Stimulated activated CD4-positive, alpha-beta T cell treated with anti-CD3 and anti-CD28 coated beads, Interleukin-12 subunit alpha, Interleukin-12 subunit beta, amount 100 ng/mL, for 48 hours (primary cell): Measurements from ENCODE around the gene JAG2.

Experiments used
- DNase-seq, 3 donors: peaks; one replicate each; pipeline ENCODE4 v3.0.0-alpha.2; 2020; ENCODE audit warnings: low read depth in 2 of 3, low spot score in 1 of 3

Gene JAG2

DNA sequence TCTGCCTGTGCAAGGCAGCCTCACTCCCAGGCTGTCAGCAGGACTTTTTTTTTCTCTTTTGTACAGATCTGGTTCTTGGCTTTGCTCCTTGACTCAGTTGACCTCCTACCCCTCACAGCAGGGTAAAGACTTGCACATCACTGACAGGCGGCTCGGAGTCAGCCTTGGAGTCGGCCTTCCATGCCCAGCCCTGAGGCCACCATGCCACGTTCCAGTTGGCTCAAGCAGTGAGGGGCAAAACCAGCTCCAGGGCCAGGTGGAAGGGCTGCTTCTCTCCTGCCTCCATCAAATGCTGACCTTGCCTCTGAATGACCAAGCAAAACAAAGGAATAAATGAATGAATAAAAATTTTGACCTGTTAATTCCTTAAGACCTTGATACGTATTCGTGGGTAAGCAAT is 27.6 kb downstream of the JAG2 start:
- no peak for DNase-seq

DNA sequence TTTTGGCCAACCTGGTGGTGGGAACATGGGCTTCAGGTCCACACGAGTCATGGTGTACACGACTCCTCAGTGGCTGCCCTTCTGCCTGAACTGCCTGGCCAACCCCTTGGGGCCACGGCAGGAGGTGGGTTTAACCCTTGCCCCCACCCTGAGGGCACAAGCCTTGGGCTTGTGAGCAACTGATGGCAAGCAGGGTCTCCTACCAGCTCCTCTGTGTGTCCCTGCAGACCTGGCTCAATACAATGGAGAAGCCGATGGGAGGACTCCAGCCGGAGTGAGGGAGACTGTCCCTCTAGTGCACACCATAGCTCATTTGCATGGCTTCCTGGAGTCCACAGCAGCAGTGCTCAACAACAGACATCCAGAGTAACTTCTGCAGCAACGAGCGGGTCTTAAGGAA is 28.0 kb downstream of the JAG2 start:
- DNase-seq, result no peak

DNA sequence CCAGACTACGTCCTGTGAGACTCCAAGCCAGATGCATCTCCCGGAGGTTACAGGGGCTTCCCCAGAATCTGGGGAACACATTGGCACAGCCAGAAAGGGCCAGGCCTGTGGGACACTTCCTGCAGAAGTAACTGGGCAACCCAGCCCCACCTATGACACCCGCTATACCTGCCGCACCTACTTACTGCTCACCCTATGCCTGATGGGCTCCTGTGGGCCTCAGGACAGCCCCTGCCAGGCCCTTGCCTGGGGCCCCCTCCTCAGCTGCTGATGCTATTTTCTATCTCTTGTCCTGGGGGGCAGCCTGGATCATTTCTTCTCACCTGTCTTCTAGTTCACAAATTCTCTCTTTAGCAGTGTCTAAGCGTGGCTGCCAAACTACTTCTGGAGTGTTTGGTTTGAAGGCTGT is 28.7 kb downstream of the JAG2 start:
- DNase-seq, result no peak

DNA sequence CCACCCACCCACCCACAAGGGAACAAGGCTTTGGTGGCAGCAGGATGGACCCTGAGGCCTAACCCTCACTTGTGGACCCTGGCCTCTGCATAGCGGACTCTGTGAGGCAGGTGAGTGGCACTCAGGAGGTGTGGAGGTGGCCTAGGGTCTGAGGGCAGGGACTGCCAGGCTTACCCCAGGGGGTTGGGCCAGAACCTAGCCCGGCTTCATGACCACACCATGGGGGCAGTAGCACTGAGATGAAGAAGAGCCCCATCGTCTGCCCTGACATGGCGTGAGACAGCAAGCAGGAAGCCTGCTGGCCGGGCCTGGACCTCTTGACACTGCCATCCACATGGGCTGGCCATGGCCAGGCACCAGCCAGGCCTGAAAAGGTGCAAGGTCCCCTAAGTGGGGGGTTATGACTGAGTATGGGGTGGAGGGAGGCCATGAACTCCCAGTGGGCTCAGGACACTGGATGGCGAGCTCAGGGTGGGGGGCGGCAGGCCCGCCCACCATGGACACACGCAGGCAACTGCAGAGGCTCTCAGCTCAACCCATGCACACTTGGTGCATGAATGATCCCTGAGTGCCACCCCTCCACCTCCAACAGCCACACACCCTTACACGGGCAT is 29.3 kb downstream of the JAG2 start:
- no peak for DNase-seq

DNA sequence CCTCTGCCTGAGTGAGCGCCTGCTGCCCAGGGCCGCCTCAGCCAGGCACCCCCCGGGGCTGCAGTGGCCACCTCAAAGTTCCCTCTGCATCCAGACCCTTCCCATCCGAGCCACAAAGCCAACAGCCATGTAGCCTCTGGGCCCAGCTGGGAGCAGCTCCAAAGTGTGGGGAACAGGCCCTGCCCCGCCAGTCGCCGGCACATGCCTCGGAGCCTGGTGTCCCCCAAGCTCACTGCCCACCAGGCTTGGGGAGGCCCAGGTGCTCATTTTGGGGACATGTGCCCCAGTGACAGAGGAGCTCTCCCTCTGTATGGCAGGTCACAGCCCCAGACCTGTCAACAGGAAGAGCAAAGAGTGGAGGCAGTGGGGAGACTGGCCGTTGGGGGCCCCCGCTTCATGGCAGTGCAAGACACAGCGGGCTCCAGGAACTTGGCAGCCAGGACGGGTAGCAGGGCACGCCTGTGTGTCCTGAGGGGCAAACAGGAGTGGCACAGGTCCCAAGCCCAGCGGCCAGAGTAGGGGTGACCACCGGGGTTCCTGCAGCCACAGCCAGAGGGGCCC is 29.9 kb downstream of the JAG2 start:
- no peak for DNase-seq

DNA sequence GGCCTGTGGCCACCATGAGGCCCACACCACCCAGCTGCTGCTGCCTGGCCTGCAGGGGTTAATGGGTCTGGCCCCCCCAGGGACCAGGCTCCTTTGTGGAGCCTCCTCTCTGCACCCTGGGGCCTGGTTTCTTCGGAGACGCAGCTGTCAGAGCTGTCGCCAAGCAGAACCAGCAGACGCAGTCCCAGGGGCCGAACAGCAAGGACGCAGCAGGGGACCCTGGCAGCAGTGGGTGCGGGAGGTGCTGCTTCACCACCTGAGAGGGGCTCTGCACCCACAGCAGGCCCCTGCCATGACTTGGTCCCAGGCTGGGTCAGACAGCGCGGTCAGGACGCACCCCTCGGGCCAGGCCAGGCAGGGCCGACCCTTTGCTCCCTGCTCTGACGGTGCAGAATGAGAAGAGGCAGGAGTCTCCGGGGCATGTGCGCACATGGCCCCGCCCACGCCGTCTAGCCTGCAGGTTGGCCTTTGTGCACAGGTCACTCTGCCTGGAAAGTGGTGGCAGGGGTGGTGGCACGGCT is 30.5 kb downstream of the JAG2 start:
- no peak for DNase-seq

DNA sequence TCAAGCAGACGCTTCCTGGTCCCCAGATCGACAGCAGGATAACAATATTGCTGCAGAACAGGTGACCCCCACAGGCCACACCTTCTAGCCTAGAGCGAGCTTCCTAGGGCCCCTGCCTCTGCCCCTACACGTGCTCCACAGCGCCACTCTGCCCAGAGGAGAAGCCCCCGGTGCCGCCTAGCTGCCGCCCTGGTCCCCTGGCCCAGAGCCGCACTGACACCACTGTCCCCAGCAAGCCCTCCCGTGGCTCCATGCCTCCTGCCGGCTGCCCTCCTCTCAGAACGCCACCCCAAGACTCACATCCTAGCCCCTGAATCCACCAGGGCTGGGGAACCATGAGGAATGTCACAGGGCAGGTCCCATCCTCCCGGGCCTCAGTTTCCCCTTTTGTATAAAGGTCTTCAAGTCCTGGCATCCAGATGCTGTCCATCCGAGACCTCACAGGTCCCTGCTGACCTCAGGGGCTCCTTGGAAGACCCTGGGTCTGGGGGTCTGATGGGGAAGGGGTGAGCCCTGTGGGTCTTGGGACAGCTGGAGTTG is 31.0 kb downstream of the JAG2 start:
- DNase-seq, result no peak

DNA sequence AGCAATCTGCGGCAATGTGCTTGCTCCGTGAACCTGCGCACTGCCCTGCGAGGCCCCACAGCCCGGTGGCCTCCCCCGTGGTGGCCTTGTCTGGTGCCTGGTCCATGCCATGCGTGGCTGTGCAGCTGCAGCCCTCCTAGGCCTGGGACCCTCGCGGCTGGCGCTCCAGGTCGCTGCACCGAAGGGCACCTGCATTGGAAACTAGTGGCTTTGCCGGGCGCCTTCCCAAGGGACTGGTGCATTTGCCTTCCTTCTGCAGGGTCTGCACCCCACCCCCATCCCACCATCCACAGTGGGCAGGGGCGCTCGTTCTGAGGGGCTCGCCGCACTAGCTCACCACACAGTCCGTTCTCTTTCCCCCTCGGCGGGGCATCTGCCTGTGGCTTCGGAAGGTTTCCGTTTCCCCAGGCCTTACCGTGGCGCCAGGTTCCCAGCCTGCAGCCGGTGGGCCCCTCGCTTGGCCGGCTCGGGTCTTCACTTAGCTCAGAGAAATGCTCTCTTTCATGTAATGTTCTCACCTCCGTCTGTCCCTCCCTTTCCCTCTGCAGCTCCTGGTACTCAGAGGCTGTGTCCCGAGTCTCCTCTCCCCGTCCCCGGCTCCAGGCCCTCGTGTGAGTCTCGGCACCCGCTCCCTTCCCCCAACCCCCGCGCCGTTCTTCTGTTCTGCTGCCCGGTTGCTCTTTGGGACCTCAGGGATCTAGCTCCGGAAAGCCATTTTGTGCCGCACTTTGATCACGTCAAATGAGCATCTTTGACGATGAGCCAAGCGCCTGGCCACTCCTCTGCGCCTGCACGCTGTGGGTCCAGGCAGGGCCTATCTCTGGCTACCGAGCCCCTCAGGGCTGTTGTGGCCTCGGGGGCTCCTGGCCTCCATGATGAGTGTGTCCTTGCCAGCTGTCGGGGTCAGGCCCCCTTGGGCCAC is 31.9 kb downstream of the JAG2 start:
- no peak for DNase-seq

DNA sequence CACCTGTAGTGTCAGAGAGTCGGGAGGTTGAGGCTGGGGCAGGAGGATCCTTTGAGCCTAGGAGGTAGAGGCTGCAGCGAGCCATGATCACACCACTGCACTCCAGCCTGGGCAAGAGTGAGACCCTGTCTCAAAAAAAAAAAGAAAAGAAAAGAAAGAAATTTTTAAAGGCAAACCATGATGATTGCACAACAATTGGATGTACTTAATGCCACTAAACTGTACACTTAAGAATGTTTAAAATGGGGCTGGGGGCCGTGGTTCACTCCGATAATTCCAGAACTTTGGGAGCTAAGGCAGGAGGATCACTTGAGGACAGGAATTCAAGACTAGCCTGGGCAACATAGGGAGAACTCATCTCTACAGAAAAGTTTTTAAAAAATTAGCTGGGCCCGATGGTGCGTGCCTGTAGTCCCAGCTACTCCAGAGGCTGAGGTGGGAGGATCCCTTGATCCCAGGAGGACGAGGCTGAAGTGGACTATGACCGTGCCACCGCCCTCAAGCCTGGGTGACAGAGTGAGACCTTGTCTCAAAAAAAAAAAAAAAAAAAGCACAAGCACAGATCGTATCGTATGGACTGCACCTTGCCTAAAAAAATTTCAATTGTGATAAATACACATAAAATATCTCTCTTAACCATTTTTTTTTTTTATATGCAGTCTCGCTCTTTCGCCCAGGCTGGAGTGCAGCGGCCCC is 32.7 kb downstream of the JAG2 start:
- DNase-seq, result no peak

DNA sequence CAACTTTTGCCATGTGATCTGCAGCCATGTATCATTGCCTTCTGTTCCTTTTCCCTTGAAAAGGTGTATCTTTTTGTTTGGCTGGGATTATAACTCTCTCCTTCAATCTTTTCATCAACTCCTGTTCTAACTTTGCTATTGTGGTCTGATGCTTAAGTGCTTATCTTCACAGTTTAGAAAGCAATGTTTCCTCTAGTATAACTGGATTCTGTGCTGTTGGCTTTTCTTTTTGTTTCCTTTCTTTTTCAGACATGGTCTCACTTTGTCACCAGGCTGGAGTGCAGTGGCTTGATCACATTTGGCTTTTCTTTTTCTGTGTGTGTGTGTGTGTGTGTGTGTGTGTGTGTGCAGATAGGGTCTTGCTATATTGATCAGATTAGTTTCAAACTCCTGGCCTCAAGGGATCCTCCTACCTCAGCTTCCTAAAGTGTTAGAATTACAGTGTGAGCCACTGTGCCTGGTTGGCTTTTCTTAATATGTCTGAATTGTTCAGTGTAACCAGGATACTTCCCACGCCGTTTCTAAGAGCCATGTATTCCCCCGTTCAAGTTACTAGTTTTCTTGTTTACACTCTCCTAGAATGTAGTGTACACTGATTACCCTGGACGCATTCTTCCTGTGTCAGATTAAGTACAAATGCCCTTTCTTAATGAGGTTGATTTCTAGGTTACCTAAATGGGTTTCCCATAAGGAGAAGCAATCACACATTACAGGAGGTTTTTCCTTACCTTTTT is 35.5 kb downstream of the JAG2 start:
- DNase-seq, result no peak

DNA sequence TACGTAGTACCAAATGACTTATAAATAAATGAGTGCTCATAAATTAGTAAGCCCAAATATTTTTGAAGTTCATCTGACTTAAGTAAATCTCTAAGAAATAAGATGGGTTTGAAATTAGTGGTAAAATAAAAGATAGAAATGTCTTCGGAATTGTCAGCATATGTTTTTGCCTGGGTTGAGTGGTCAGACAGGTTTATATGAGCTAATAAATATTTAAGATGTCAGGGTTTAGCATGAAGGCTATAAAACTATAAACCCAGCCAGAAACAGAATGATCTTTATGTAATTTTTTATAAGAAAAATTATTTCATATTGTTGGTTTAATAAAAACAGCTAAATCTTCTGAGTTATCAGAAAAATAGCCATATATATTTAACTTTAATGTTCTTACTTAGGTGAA is 37.3 kb downstream of the JAG2 start:
- DNase-seq, result no peak

DNA sequence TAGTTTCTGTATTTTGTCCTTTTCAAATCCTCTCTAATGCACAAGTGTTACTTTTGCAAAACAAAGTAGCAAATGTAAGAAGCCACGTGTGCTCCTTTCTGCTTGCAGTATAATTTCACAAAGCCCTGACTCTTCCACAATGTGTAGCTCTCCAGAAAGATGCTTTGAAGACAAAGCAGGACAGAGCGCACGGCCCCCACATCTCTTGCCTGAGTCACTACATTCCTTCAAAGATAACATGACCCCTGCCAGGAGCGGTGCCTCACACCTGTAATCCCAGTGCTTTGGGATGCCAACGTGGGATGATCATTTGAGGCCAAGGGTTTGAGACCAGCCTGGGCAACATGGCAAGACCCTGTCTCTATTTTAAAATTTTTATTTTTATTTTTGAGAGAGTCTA is 40.5 kb downstream of the JAG2 start:
- DNase-seq, result no peak

DNA sequence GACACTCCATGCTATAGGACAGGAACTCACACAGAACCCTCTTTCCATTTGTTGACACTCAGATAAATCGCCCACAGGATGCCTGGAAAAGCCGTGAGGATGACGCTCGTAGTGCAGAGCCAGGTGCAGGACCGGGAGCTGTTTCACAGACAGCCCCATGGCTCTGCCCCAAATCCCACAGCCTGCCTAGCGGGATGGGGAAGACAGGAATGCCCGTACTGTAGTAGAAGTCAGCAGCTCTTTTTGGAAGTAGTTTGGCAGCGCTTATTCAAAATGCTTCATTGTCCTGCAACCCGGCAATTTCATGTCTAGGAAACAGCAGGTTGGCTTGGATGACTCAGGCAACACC is 41.6 kb downstream of the JAG2 start:
- DNase-seq, result no peak

DNA sequence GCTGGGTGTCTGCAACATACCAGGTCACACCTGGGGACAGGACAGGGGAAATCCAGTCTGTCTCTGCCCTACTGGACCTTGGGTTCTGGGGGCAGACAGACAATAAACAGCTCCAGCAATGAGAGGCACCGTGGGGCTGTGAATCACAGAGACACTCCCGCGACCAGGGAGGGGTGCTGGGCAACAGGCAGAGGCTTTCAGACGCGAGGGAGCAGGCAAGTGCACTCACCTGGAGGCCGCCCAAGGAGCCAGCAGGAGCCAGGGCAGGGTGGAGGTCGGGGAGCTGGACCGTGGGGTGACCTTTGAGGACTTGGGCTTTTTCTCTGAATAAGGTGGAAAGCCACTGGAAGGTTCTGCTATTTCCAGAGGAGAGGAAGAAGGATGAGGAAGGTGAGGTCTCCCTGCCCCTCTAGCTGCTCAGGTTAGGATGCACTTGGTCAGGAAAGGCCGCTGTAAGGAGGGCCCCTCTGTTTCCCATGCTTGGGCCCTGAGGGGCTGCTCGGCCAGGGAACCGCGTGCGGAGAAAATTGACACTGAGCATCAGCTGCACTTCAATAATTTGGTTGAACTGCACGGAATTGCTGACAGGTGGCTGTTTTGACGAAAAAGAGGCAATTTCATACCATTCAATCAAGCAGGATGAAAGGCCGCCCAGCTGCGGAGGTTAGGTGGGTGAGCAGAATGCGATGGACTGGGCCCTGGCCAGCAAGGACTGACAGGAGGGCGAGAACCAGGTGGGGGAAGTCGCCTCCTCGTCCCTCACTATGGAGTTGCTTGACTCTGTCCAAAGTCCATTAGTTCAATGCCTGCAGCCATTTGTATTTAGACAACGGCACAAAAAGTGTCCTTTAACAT is 42.2 kb downstream of the JAG2 start:
- no peak for DNase-seq

DNA sequence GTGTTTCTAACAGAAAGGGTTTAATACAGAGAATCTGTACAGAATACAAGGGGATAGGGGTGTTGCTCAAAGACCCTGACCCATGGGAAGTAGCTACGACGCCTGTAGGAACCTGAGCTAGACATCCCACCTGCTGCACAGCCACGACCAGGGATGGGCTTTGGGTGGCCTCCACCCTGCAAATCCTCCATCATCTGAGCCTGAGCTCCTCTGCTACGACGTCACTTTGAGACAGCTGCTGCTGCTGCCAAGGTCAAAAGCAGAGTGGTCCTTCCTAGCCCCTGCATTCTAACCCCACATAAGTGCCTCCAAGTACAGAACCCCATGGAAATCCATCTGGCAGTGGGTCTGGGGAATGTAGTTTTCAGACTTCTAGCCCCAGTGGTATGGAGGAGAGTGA is 43.8 kb downstream of the JAG2 start:
- DNase-seq, result no peak

DNA sequence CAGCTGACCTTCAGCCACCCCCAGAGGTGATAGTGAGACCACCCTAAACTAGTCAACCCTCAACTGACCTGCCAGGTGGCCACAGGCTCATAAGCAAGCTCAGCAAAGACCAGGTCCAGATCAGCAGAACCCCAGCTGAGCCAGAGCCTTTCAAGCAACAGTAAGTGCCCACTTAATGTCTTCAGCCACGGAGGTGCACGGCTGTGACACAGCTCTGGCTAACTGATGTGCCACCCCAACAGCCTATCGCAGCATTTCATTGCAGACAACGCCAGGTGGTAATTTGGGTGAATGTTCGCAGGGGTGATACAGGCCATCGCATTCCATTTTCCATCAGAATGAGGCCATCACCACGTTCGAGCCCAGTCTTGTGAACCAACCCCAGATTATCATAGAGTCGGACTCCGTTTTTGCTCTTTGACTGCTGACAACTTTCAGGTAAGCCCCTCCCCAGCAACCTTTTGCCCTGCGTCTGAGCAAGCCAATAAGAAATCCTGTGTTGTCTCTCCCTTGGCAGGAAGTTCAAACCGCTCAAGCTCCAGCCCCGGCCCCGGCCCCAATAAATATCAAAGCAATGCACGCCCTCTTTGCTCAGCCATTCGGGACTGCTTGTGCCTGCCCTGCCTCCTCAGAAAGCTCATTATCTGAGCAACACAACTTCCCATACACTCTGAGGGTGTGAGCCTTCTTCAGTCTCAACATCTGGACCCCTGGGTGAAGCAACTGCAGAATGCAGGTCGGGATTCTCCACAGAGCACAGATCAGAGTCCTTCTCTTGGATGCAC is 44.4 kb downstream of the JAG2 start:
- DNase-seq, result no peak

DNA sequence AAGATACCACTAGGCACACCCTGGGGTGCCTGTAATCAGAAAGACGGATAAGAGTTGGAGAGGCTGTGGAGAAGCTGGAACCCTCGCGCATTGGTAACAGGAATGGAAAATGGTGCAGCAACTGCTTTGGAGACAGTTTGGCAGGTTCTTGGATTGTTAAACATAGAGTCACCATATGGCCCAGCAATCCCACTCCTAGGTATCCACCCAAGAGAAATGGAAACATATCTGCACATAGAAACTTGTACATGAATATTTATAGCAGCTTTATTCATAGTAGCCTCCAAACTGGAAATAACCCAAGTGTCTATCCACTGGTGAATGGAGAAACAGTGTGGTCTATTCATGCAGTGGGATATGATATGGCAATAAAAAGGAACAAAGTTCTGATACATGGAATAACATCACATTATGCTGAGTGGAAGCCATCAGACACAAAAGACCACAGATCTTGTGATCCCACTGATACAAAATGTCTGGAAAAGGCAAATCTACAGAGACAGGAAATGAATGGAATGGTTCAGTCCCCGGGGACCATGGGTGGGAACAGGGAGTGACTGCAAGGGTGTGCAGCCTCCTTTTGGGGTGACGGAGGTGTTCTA is 45.4 kb downstream of the JAG2 start:
- DNase-seq, result no peak

DNA sequence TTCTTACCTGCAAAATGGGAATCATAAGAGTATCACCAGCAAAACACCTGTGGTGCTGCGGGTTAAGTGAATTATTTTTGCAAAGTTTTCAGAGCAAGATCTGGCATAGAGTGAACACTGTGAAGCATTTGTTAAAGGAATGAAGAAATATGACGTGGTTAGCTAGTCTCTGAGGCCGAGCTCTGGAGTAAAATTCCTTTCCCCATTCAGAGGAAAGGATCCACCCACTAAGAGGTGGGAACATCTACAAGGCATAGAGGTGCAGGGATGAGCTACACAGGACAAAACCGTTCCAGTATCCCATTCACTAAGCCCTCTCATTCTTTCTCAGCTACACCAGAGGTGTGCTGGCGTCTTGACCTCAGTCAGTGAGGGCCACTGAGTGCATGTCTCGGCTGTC is 48.5 kb downstream of the JAG2 start:
- no peak for DNase-seq
